Spleen (tissue), 11 donors: ENCODE measurements around the gene ROGDI. TPM values are rescaled to one million over a fixed set of nuclear protein-coding genes. Genes with fewer than 3 reads are reported as not detected.

Source experiments
- DNase-seq: peaks from one replicate; pipeline ENCODE4 v3.0.0-alpha.2; 2020
- H3K27ac ChIP-seq, 8 donors: fragments of 200-600 bp; sonication (generic) in 7 of 8; 1 replicate in 4 of 8; 2 replicates in 4 of 8; pipeline versions ENCODE4 v1.5.0 to v1.8.0; 2016 to 2021; ENCODE audit warnings: inconsistent platforms in 4 of 8, mild to moderate bottlenecking in 4 of 8, moderate library complexity in 1 of 8
- H3K27me3 ChIP-seq, 7 donors: fragments of 200-600 bp; sonication (generic) in 6 of 7; replicated peaks in 1 of 7; 1 replicate in 4 of 7; 2 replicates in 3 of 7; pipeline versions ENCODE4 v1.5.0 to v1.8.0; 2016 to 2021; ENCODE audit warnings: inconsistent platforms in 3 of 7, mild to moderate bottlenecking in 1 of 7
- H3K36me3 ChIP-seq, 6 donors: fragments of 200-600 bp; sonication (generic) in 5 of 6; 1 replicate in 4 of 6; 2 replicates in 2 of 6; pipeline versions ENCODE4 v1.5.0 to v1.8.0; 2016 to 2021; ENCODE audit warnings: inconsistent platforms in 2 of 6
- H3K4me1 ChIP-seq, 6 donors: fragments of 200-600 bp; sonication (generic) in 5 of 6; 1 replicate in 3 of 6; 2 replicates in 3 of 6; pipeline versions ENCODE4 v1.5.0 to v1.8.0; 2016 to 2021; ENCODE audit warnings: inconsistent platforms in 3 of 6
- H3K4me3 ChIP-seq, 8 donors: fragments of 200-600 bp; sonication (generic) in 7 of 8; 1 replicate in 4 of 8; 2 replicates in 4 of 8; pipeline versions ENCODE4 v1.5.0 to v1.8.0; 2016 to 2021; ENCODE audit warnings: inconsistent platforms in 4 of 8, mild to moderate bottlenecking in 4 of 8, moderate library complexity in 2 of 8
- H3K9me3 ChIP-seq, 8 donors: fragments of 200-600 bp; sonication (generic) in 7 of 8; 1 replicate in 4 of 8; 2 replicates in 4 of 8; pipeline versions ENCODE4 v1.5.0 to v1.8.0; 2016 to 2021; ENCODE audit warnings: inconsistent platforms in 4 of 8
- CTCF ChIP-seq, 11 experiments: fragments of 200-600 bp in 7 of 11; fragments of 450-650 bp in 4 of 11; sonication (generic) in 4 of 11; IDR thresholded peaks in 8 of 11; conservative IDR thresholded peaks in 3 of 11; 1 replicate in 7 of 11; 2 replicates in 4 of 11; pipeline versions ENCODE4 v1.4.0 to v1.8.0; 2016 to 2021; ENCODE audit warnings: antibody characterized with exemption in 11 of 11, inconsistent platforms in 4 of 11, mild to moderate bottlenecking in 1 of 11
- POLR2A ChIP-seq, 3 donors: fragments of 450-650 bp; IDR thresholded peaks; one replicate each; pipeline ENCODE4 v1.5.1; 2017; ENCODE audit warnings: antibody characterized with exemption in 3 of 3, mild to moderate bottlenecking in 1 of 3
- POLR2AphosphoS5 ChIP-seq, 3 donors: sonication (generic); formaldehyde crosslinking; IDR thresholded peaks; one replicate each; pipeline ENCODE4 v1.5.1; 2017; ENCODE audit warnings: antibody characterized with exemption in 3 of 3
- WGBS, 5 donors: extraction: QIAGEN DNeasy Blood & Tissue Kit in 3 of 5; methylation state at CpG; one replicate each; pipeline versions ENCODE4 v1.1.5 to v1.1.7; 2013 to 2018; 5-methylcytosine and 5-hydroxymethylcytosine counted together
- intact Hi-C: fragments of 100-400 bp; cut with DNase I; formaldehyde crosslinking; loops from one replicate; pipeline ENCODE4 v1.15.0; 2023; ENCODE audit warnings: low total_unique reads
- polyA plus RNA-seq, 3 donors: library from polyadenylated mRNA; stranded (reverse); fragments of 200-250 nt; gene quantifications; one replicate each; pipeline ENCODE4 v1.2.1, GENCODE V29; 2013
- total RNA-seq, 7 donors: library from RNA; depleted of rRNA in 3 of 7; stranded (reverse); fragments of >200 nt in 3 of 7; fragmentation: NEBNext Ultra II Directional in 4 of 7; extraction: Animal tissue kit (Norgen Biotek cat#: 25700) in 4 of 7; gene quantifications; one replicate each; pipeline versions ENCODE4 v1.1.0 to v1.2.1, GENCODE V29; 2016 to 2021
- donor health status: healthy with polysubstance abuse.
- donor health status: DM: no; HTN: no; CAD: no; lungs with moderate emphysema.
- donor health status: DM: no; HTN: no; CAD: no.
- donor health status: Bipolar disorder and iron deficiency.
- donor health status: healthy.
- donor health status: DM: no; HTN: no; CAD: no.
- donor health status: DM: yes; HTN: yes; CAD: no.

Gene ROGDI
- total and polyA plus RNA-seq, 10 donors: 24.6 to 47.5 (median 31.9) TPM

- DNase-seq: no peak
Measured at GRCh38 chr16:4831616-4832015, 29.2 kb upstream of the ROGDI start.

GRCh38 chr16:4830408-4830807 is 28.0 kb upstream of the ROGDI start:
- peaks cover 0 to 30% (median 19%) of the 10 kb centered on the region in 6 donors for H3K4me1 ChIP-seq
- no peaks in the 10 kb centered on the region for H3K27me3 ChIP-seq
- H3K36me3 ChIP-seq: peaks cover 8 to 100% (median 77%) of the 10 kb centered on the region in 6 donors
- no peaks in the 10 kb centered on the region for H3K9me3 ChIP-seq
- no peak overlapping the region for H3K4me3 ChIP-seq
- TF ChIP-seq POLR2A (IDR thresholded peaks at IDR 0.05) (no peak), CTCF (IDR thresholded peaks at IDR 0.05 in 8 of 11, conservative IDR thresholded peaks at IDR 0.05 in 3 of 11) (no peak), POLR2AphosphoS5 (IDR thresholded peaks at IDR 0.05) (no peak)
- WGBS, 5 donors: 89 to 96% (median 92%) methylated on average over 7 of the region's 7 CpGs
- DNase-seq: no peak
- no peak overlapping the region for H3K27ac ChIP-seq
- intact Hi-C loops: no loop called here

More at GRCh38 chr16:4831616-4832015, 29.2 kb upstream of the ROGDI start:
- intact Hi-C loops: no loop called here
- TF ChIP-seq POLR2AphosphoS5 (IDR thresholded peaks at IDR 0.05) (no peak), CTCF (IDR thresholded peaks at IDR 0.05 in 8 of 11, conservative IDR thresholded peaks at IDR 0.05 in 3 of 11) (no peak), POLR2A (IDR thresholded peaks at IDR 0.05) (no peak)
- no peaks in the 10 kb centered on the region for H3K27me3 ChIP-seq
- no peaks in the 10 kb centered on the region for H3K9me3 ChIP-seq
- H3K36me3 ChIP-seq: peaks cover 8 to 100% (median 70%) of the 10 kb centered on the region in 6 donors
- H3K4me3 ChIP-seq: no peak overlapping the region
- H3K27ac ChIP-seq: no peak overlapping the region
- 94 to 98% (median 96%) methylated on average over 8 of the region's 8 CpGs for WGBS, 5 donors
- peaks cover 0 to 30% (median 19%) of the 10 kb centered on the region in 6 donors for H3K4me1 ChIP-seq

- no peak for TF ChIP-seq CTCF (IDR thresholded peaks at IDR 0.05 in 8 of 11, conservative IDR thresholded peaks at IDR 0.05 in 3 of 11)
- TF ChIP-seq POLR2A (IDR thresholded peaks at IDR 0.05): no peak
- no peak for TF ChIP-seq POLR2AphosphoS5 (IDR thresholded peaks at IDR 0.05)
- Histone ChIP-seq H3K36me3 (peaks cover 8 to 100% (median 89%) of the 10 kb centered on the region in 6 donors), H3K27me3 (no peaks in the 10 kb centered on the region), H3K9me3 (no peaks in the 10 kb centered on the region), H3K4me3 (no peak overlapping the region), H3K27ac (no peak overlapping the region), H3K4me1 (peaks cover 0 to 18% (median 15%) of the 10 kb centered on the region in 6 donors)
- intact Hi-C loops: no loop called here
- 94 to 97% (median 95%) methylated on average over 11 of the region's 11 CpGs for WGBS, 5 donors
- no peak for DNase-seq
Measured at GRCh38 chr16:4828567-4829321, 26.3 kb upstream of the ROGDI start.

GRCh38 chr16:4826980-4827379 is 24.5 kb upstream of the ROGDI start:
- TF ChIP-seq POLR2A (IDR thresholded peaks at IDR 0.05): no peak
- TF ChIP-seq POLR2AphosphoS5 (IDR thresholded peaks at IDR 0.05): no peak
- no peak for TF ChIP-seq CTCF (IDR thresholded peaks at IDR 0.05 in 8 of 11, conservative IDR thresholded peaks at IDR 0.05 in 3 of 11)
- Histone ChIP-seq H3K36me3 (peaks cover 4 to 100% (median 99%) of the 10 kb centered on the region in 6 donors), H3K4me1 (peaks cover 0 to under 1% (median 0%) of the 10 kb centered on the region in 6 donors), H3K9me3 (no peaks in the 10 kb centered on the region), H3K27ac (no peak overlapping the region), H3K4me3 (no peak overlapping the region), H3K27me3 (no peaks in the 10 kb centered on the region)
- intact Hi-C loops: no loop called here
- no peak for DNase-seq
- WGBS, 5 donors: 93 to 98% (median 95%) methylated on average over 10 of the region's 10 CpGs
